ENCODE results near the gene ZDHHC7. TPM values are rescaled to one million over a fixed set of nuclear protein-coding genes. Genes with fewer than 3 reads are reported as not detected.

Gene ZDHHC7
- total RNA-seq, 1 experiment from 2014 or later = 72.6 TPM

- H3K36me3 ChIP-seq = no peaks in the 10 kb centered on the region
- no peak overlapping the region for H3K27ac ChIP-seq
- DNase-seq (ENCODE audit: low read depth in 1 of 2, low spot score in 2 of 2) = no peak
- H3K4me1 ChIP-seq (replicated peaks) = peaks cover 6% of the 10 kb centered on the region
- H3K4me3 ChIP-seq = no peak overlapping the region
- no peaks in the 10 kb centered on the region for H3K27me3 ChIP-seq (replicated peaks)
- H3K9me3 ChIP-seq (replicated peaks) = no peaks in the 10 kb centered on the region
Measured at GRCh38 chr16:84924331-84925091, 86.8 kb downstream of the ZDHHC7 start.

Other genes starting within 250 kb of the ZDHHC7 start
- gene CRISPLD2, start 191.6 kb downstream of the ZDHHC7 start, total RNA-seq (2014; rRNA removed; shearing (Covaris generic)) = 6.4 and 10.9 TPM in 2 replicates
- 3.9 and 10.4 TPM in 2 replicates for gene KIAA0513, start 16.3 kb upstream of the ZDHHC7 start, total RNA-seq (2014; rRNA removed; shearing (Covaris generic))
- 0.05 TPM in 1 of 2 replicates, not detected in the other for gene CIBAR2, start 100.9 kb upstream of the ZDHHC7 start, total RNA-seq (2014; rRNA removed; shearing (Covaris generic))

Data from SJSA1 (cell line).